ENCODE measurements around the gene MPP2.
A peak's percentile ranks its signal among the peaks of the same experiment; 100 is the strongest.

The MPP2 gene

GRCh38 chr17:43840814-43841213, 66.5 kb downstream of the MPP2 start:
- H3K4me3 ChIP-seq (IDR thresholded peaks at IDR 0.05; ENCODE audit: insufficient read depth, low read depth, low read length) = no peak overlapping the region
- H3K36me3 ChIP-seq (ENCODE audit: insufficient read depth) = no peaks in the 10 kb centered on the region
- peaks cover 8% of the 10 kb centered on the region for H3K4me1 ChIP-seq (ENCODE audit: low read depth, poor library complexity, severe bottlenecking)
- H3K9ac ChIP-seq = no peak overlapping the region
- H3K27ac ChIP-seq = no peak overlapping the region
- no peak for TF ChIP-seq CTCF (conservative IDR thresholded peaks at IDR 0.05; ENCODE audit: low read depth, low read length)
- peaks cover 2% of the 10 kb centered on the region; the same call in 1 of the 2 replicates for H3K27me3 ChIP-seq (ENCODE audit: insufficient read depth, low read depth)
- H4K20me1 ChIP-seq (ENCODE audit: insufficient read depth) = no peaks in the 10 kb centered on the region
- H3K79me2 ChIP-seq (ENCODE audit: insufficient read depth, low read depth) = no peaks in the 10 kb centered on the region
- no peak overlapping the region for H3K4me2 ChIP-seq
- no peak overlapping the region for H2AFZ ChIP-seq (ENCODE audit: low read depth)

- H3K27ac ChIP-seq = no peak overlapping the region
- H3K79me2 ChIP-seq (ENCODE audit: insufficient read depth, low read depth) = no peaks in the 10 kb centered on the region
- no peaks in the 10 kb centered on the region for H4K20me1 ChIP-seq (ENCODE audit: insufficient read depth)
- no peak overlapping the region for H3K4me3 ChIP-seq (IDR thresholded peaks at IDR 0.05; ENCODE audit: insufficient read depth, low read depth, low read length)
- TF ChIP-seq CTCF (conservative IDR thresholded peaks at IDR 0.05; ENCODE audit: low read depth, low read length) = no peak
- no peaks in the 10 kb centered on the region for H3K36me3 ChIP-seq (ENCODE audit: insufficient read depth)
- H3K9ac ChIP-seq = no peak overlapping the region
- no peak overlapping the region for H2AFZ ChIP-seq (ENCODE audit: low read depth)
- H3K4me2 ChIP-seq = no peak overlapping the region
- H3K4me1 ChIP-seq (ENCODE audit: low read depth, poor library complexity, severe bottlenecking) = peaks cover 8% of the 10 kb centered on the region
- H3K27me3 ChIP-seq (ENCODE audit: insufficient read depth, low read depth) = peaks cover 2% of the 10 kb centered on the region; the same call in 1 of the 2 replicates
Measured at GRCh38 chr17:43839670-43840108, 67.6 kb downstream of the MPP2 start.

GRCh38 chr17:43834106-43834505, 73.2 kb downstream of the MPP2 start:
- no peak for TF ChIP-seq CTCF (conservative IDR thresholded peaks at IDR 0.05; ENCODE audit: low read depth, low read length)
- H2AFZ ChIP-seq (ENCODE audit: low read depth) = no peak overlapping the region
- no peak overlapping the region for H3K9ac ChIP-seq
- H3K4me2 ChIP-seq = no peak overlapping the region; the same call in 1 of the 2 replicates
- no peaks in the 10 kb centered on the region for H4K20me1 ChIP-seq (ENCODE audit: insufficient read depth)
- no peaks in the 10 kb centered on the region for H3K36me3 ChIP-seq (ENCODE audit: insufficient read depth)
- H3K4me1 ChIP-seq (ENCODE audit: low read depth, poor library complexity, severe bottlenecking) = peaks cover 11% of the 10 kb centered on the region
- H3K27ac ChIP-seq = no peak overlapping the region
- peaks cover 5% of the 10 kb centered on the region; the same call in 1 of the 2 replicates for H3K27me3 ChIP-seq (ENCODE audit: insufficient read depth, low read depth)
- no peaks in the 10 kb centered on the region for H3K79me2 ChIP-seq (ENCODE audit: insufficient read depth, low read depth)
- no peak overlapping the region for H3K4me3 ChIP-seq (IDR thresholded peaks at IDR 0.05; ENCODE audit: insufficient read depth, low read depth, low read length)

- no peaks in the 10 kb centered on the region for H3K36me3 ChIP-seq (ENCODE audit: insufficient read depth)
- no peaks in the 10 kb centered on the region for H4K20me1 ChIP-seq (ENCODE audit: insufficient read depth)
- no peaks in the 10 kb centered on the region for H3K79me2 ChIP-seq (ENCODE audit: insufficient read depth, low read depth)
- H3K4me1 ChIP-seq (ENCODE audit: low read depth, poor library complexity, severe bottlenecking) = peaks cover 11% of the 10 kb centered on the region
- H3K4me3 ChIP-seq (IDR thresholded peaks at IDR 0.05; ENCODE audit: insufficient read depth, low read depth, low read length) = peak within 1 kb of the TSS; percentile 39
- no peak for TF ChIP-seq CTCF (conservative IDR thresholded peaks at IDR 0.05; ENCODE audit: low read depth, low read length)
- no peak within 1 kb of the TSS for H3K27ac ChIP-seq
- peak within 1 kb of the TSS; percentile 70 for H2AFZ ChIP-seq (ENCODE audit: low read depth)
- H3K27me3 ChIP-seq (ENCODE audit: insufficient read depth, low read depth) = peaks cover 3% of the 10 kb centered on the region; the same call in 1 of the 2 replicates
- H3K4me2 ChIP-seq = peak within 1 kb of the TSS; percentile 72
- peak within 1 kb of the TSS; percentile 56 for H3K9ac ChIP-seq
Measured at GRCh38 chr17:43832976-43833829, 74.1 kb downstream of the MPP2 start, which contains the start of gene MPP3. TSS of gene MPP3 (minus strand) at chr17:43833146. CDS start at chr17:43831906, 1,240 bp downstream.
